NT2/D1 (cell line): ENCODE data around the gene ZNF580.

Experiments
- SUZ12 ChIP-seq: IDR thresholded peaks from 2 replicates; pipeline ENCODE4 v1.6.1; 2011; ENCODE audit not compliant: insufficient read length, insufficient read depth; ENCODE audit errors: extremely low read depth
- YY1 ChIP-seq: IDR thresholded peaks from 2 replicates; pipeline ENCODE4 v1.6.1; 2011; ENCODE audit not compliant: insufficient read length, insufficient read depth
- ZNF274 ChIP-seq: IDR thresholded peaks from 2 replicates; pipeline ENCODE4 v1.6.1; 2011; ENCODE audit warnings: mild to moderate bottlenecking, low read depth, low read length

GRCh38 chr19:55654868-55655647 lies 14.3 kb downstream of the ZNF580 start, which contains the start of gene U2AF2:
- TF ChIP-seq YY1 (peak; percentile 58), ZNF274 (no peak), SUZ12 (no peak)
